Neural cell (in vitro differentiated cells): Measurements from ENCODE around the gene GTF2F2. TPM values are rescaled to one million over a fixed set of nuclear protein-coding genes. Genes with fewer than 3 reads are reported as not detected.

Experiments used
- H2AFZ ChIP-seq: fragments of 200-600, 300-800 bp; sonication (generic), shearing (Covaris generic); 2 replicates; pipeline ENCODE4 v1.6.0; 2014; ENCODE audit warnings: low read depth, mild to moderate bottlenecking, antibody characterized with exemption, low read length, moderate library complexity
- H3F3A ChIP-seq: fragments of 200-600 bp; shearing (Covaris generic); 2 replicates; pipeline ENCODE4 v1.6.1; 2016; ENCODE audit warnings: mild to moderate bottlenecking, moderate library complexity, mixed read lengths, antibody characterized with exemption, low read length; ENCODE audit not compliant: insufficient read depth, poor library complexity, severe bottlenecking
- H3K27ac ChIP-seq: fragments of 200-600, 300-800 bp; sonication (generic), shearing (Covaris generic); 2 replicates; pipeline ENCODE4 v1.5.1; 2014; ENCODE audit warnings: mild to moderate bottlenecking, low read length, moderate library complexity
- H3K27me3 ChIP-seq: fragments of 300-800, 200-600 bp; sonication (generic), shearing (Covaris generic); 2 replicates; pipeline ENCODE4 v1.6.0; 2014; ENCODE audit warnings: mild to moderate bottlenecking, low read depth, low read length, moderate library complexity; ENCODE audit not compliant: insufficient read depth
- H3K36me3 ChIP-seq: fragments of 300-800, 200-600 bp; sonication (generic), shearing (Covaris generic); 2 replicates; pipeline ENCODE4 v1.5.1; 2014; ENCODE audit warnings: mild to moderate bottlenecking, antibody characterized with exemption, low read length, moderate library complexity; ENCODE audit not compliant: insufficient read depth
- H3K4me2 ChIP-seq: fragments of 300-800, 200-600 bp; sonication (generic), shearing (Covaris generic); 2 replicates; pipeline ENCODE4 v1.6.0; 2014; ENCODE audit warnings: mild to moderate bottlenecking, low read length
- H3K4me3 ChIP-seq: fragments of 300-800, 200-600 bp; sonication (generic), shearing (Covaris generic); 2 replicates; pipeline ENCODE4 v1.5.1; 2014; ENCODE audit warnings: mild to moderate bottlenecking, low read length, moderate library complexity
- H3K79me2 ChIP-seq: fragments of 200-600 bp; shearing (Covaris generic); replicated peaks from 2 replicates; pipeline ENCODE4 v1.6.0; 2014; ENCODE audit warnings: mild to moderate bottlenecking, low read length, moderate library complexity; ENCODE audit not compliant: insufficient read depth
- H3K9ac ChIP-seq: fragments of 300-800, 200-600 bp; sonication (generic), shearing (Covaris generic); 2 replicates; pipeline ENCODE4 v1.6.1; 2016; ENCODE audit warnings: mild to moderate bottlenecking, low read length, mixed read lengths
- H3K9me2 ChIP-seq: fragments of 200-600 bp; shearing (Covaris generic); 2 replicates; pipeline ENCODE4 v1.6.1; 2016; ENCODE audit warnings: mild to moderate bottlenecking, low read length, mixed read lengths; ENCODE audit not compliant: insufficient read depth
- H3K9me3 ChIP-seq: fragments of 200-600, 300-800 bp; sonication (generic), shearing (Covaris generic); 2 replicates; pipeline ENCODE4 v1.6.1; 2016; ENCODE audit warnings: mild to moderate bottlenecking, mixed run types, low read length, moderate library complexity, mixed read lengths
- H4K20me1 ChIP-seq: fragments of 200-600 bp; shearing (Covaris generic); 2 replicates; pipeline ENCODE4 v1.6.1; 2016; ENCODE audit warnings: mild to moderate bottlenecking, mixed run types; ENCODE audit not compliant: insufficient read depth
- CTCF ChIP-seq: fragments of 450-650 bp; IDR thresholded peaks from 2 replicates; pipeline ENCODE4 v1.5.1; 2014; ENCODE audit warnings: antibody characterized with exemption, mild to moderate bottlenecking, moderate library complexity; ENCODE audit not compliant: poor library complexity, severe bottlenecking
- EP300 ChIP-seq: fragments of 450-650 bp; conservative IDR thresholded peaks from 2 replicates; pipeline ENCODE4 v1.6.1; 2014; ENCODE audit warnings: antibody characterized with exemption, mild to moderate bottlenecking, moderate library complexity; ENCODE audit not compliant: poor library complexity, severe bottlenecking
- EZH2 ChIP-seq: fragments of 200-600, 300-800 bp; shearing (Covaris generic), sonication (generic); IDR thresholded peaks from 2 replicates; pipeline ENCODE4 v1.6.1; 2014; ENCODE audit warnings: antibody characterized with exemption, low read length, borderline replicate concordance, mild to moderate bottlenecking; ENCODE audit not compliant: insufficient read depth, poor library complexity, severe bottlenecking
- MXI1 ChIP-seq: fragments of 450-650 bp; conservative IDR thresholded peaks from 2 replicates; pipeline ENCODE4 v1.6.1; 2014; ENCODE audit warnings: antibody characterized with exemption, mild to moderate bottlenecking; ENCODE audit not compliant: poor library complexity, severe bottlenecking
- POLR2AphosphoS5 ChIP-seq: IDR thresholded peaks from 2 replicates; pipeline ENCODE4 v1.6.1; 2012
- RAD21 ChIP-seq: fragments of 450-650 bp; conservative IDR thresholded peaks from 2 replicates; pipeline ENCODE4 v1.6.1; 2014; ENCODE audit warnings: antibody characterized with exemption, mild to moderate bottlenecking, moderate library complexity
- REST ChIP-seq: IDR thresholded peaks from 2 replicates; pipeline ENCODE4 v1.6.1; 2012; ENCODE audit warnings: borderline replicate concordance
- SMC3 ChIP-seq: fragments of 450-650 bp; conservative IDR thresholded peaks from 2 replicates; pipeline ENCODE4 v1.6.1; 2014; ENCODE audit warnings: antibody characterized with exemption, mild to moderate bottlenecking, moderate library complexity; ENCODE audit not compliant: poor library complexity
- TAF1 ChIP-seq: IDR thresholded peaks from 2 replicates; pipeline ENCODE4 v1.6.1; 2012; ENCODE audit warnings: low read depth
- polyA plus RNA-seq: library from polyadenylated mRNA; depleted of rRNA; stranded (reverse); fragments of >200 nt; gene quantifications from 2 replicates; pipeline ENCODE4 v1.2.3, GENCODE V29; 2014

The GTF2F2 gene
- polyA plus RNA-seq, 1 donor from 2014 or later, result 29.6 TPM

GRCh38 chr13:45332036-45332830, 211.9 kb downstream of the GTF2F2 start:
- Histone ChIP-seq H3K4me2 (no peak overlapping the region), H3K9ac (no peak overlapping the region), H3K79me2 (no peaks in the 10 kb centered on the region), H4K20me1 (no peaks in the 10 kb centered on the region), H3F3A (no peaks in the 10 kb centered on the region), H3K36me3 (no peaks in the 10 kb centered on the region), H3K9me2 (no peaks in the 10 kb centered on the region), H3K4me3 (no peak overlapping the region), H3K9me3 (no peaks in the 10 kb centered on the region), H2AFZ (no peak overlapping the region), H3K27ac (no peak overlapping the region), H3K27me3 (no peaks in the 10 kb centered on the region)
- TF ChIP-seq SMC3 (no peak), REST (no peak), EP300 (no peak), RAD21 (no peak), MXI1 (no peak), CTCF (no peak), TAF1 (no peak), POLR2AphosphoS5 (no peak), EZH2 (no peak)

- Histone ChIP-seq H4K20me1 (no peaks in the 10 kb centered on the region), H3K27ac (no peak overlapping the region), H3K4me2 (no peak overlapping the region)
These were observed 212.5 kb downstream of the GTF2F2 start for GRCh38 chr13:45332831-45333219.

More at GRCh38 chr13:45332831-45333219, 212.5 kb downstream of the GTF2F2 start:
- Histone ChIP-seq H3K4me3 (no peak overlapping the region), H3K9me2 (no peaks in the 10 kb centered on the region), H2AFZ (no peak overlapping the region), H3K9me3 (no peaks in the 10 kb centered on the region), H3K9ac (no peak overlapping the region), H3K79me2 (peaks cover 5% of the 10 kb centered on the region), H3K27me3 (no peaks in the 10 kb centered on the region), H3F3A (no peaks in the 10 kb centered on the region), H3K36me3 (no peaks in the 10 kb centered on the region)
- TF ChIP-seq SMC3 (no peak), TAF1 (no peak), MXI1 (no peak), REST (no peak), EZH2 (no peak), CTCF (no peak), RAD21 (no peak), EP300 (no peak), POLR2AphosphoS5 (no peak)
